ENCODE results near the gene RPTOR. TPM values are rescaled to one million over a fixed set of nuclear protein-coding genes. Genes with fewer than 3 reads are reported as not detected.
"Not testable (repeated sequence)": the region's sequence is repeated elsewhere in the genome, so short reads cannot be mapped to it uniquely, and the experiment has no call there.

Gene RPTOR
- polyA plus RNA-seq, 3 donors from 2014 or later: 1.8 to 10.2 (median 3.8) TPM

DNA sequence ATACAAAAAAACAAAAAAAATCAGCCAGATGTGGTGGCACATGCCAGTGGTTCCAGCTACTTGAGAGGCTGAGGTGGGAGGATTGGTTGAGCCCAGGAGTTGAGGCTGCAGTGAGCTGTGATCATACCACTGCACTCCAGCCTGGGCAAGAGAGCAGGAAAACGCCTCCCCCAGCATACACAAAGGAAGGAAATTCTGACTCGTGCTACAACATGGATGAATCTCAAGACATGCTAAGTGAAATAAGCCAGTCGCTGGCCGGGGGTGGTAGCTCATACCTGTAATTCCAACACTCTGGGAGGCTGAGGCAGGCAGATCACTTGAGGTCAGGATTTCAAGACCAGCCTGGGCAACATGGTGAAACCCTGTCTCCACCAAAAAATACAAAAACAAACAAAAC, 37.5 kb upstream of the RPTOR start:
- H3K27me3 Mint-ChIP-seq (ENCODE audit: low read depth in 3 of 3); H3K4me3 Mint-ChIP-seq; H3K9me3 Mint-ChIP-seq; DNase-seq; H3K27ac Mint-ChIP-seq; H3K4me1 Mint-ChIP-seq; H3K36me3 Mint-ChIP-seq: not testable (repeated sequence)

GRCh38 chr17:80507965-80508364, 36.7 kb upstream of the RPTOR start:
- no peaks in the 10 kb centered on the region for H3K4me1 Mint-ChIP-seq
- DNase-seq: no peak
- no peaks in the 10 kb centered on the region for H3K9me3 Mint-ChIP-seq
- no peak overlapping the region for H3K27ac Mint-ChIP-seq
- no peaks in the 10 kb centered on the region for H3K36me3 Mint-ChIP-seq
- peaks cover 0 to 5% (median 5%) of the 10 kb centered on the region in 3 donors for H3K27me3 Mint-ChIP-seq (ENCODE audit: low read depth in 3 of 3)
- no peak overlapping the region for H3K4me3 Mint-ChIP-seq

DNA sequence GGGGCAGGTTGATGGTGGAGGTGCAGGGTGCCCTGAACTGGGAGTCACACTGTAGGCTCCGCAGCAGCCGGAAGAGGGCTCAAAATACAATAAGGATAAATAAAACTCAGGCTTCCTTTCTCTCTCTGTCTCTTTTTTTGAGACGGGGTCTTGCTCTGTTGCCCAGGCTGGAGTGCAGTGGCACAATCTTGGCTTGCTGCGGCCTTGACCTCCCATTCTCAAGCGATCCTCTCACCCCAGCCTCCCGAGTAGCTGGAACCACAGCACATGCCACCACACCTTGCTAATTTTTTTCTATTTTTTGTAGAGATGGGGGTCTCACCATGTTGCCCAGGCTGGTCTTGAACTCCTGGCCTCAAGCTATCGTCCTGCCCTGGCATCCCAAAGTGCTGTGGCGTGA, 35.3 kb upstream of the RPTOR start:
- Mint-ChIP-seq H3K9me3 (no peaks in the 10 kb centered on the region), H3K4me1 (no peaks in the 10 kb centered on the region), H3K27ac (no peak overlapping the region), H3K27me3 (ENCODE audit: low read depth in 3 of 3) (peaks cover 4 to 10% (median 5%) of the 10 kb centered on the region in 3 donors), H3K4me3 (no peak overlapping the region), H3K36me3 (no peaks in the 10 kb centered on the region)
- no peak for DNase-seq

DNA sequence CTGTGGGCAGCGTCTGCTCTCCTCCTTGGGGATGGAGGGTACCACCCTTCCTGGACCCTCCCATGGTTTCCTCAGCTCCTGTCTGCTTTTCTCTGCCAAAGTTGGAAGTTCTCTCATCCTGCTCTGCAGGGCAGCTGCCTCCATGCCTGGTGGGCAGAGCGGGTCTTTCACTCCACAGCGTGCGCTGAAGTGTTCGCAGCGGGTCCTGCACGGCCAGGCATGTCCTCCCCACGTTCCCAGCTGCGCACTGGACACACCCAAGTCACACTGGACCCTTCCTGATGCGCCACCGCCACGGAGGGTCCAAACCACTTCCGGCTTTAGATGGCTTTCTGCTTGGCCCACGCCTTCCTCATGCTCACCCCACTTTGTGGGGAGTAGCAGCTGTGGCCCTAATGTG, 34.5 kb upstream of the RPTOR start:
- Mint-ChIP-seq H3K27me3 (ENCODE audit: low read depth in 3 of 3) (peaks cover 3 to 10% (median 4%) of the 10 kb centered on the region in 3 donors), H3K4me1 (no peaks in the 10 kb centered on the region), H3K4me3 (no peak overlapping the region), H3K27ac (no peak overlapping the region), H3K9me3 (no peaks in the 10 kb centered on the region), H3K36me3 (no peaks in the 10 kb centered on the region)
- no peak for DNase-seq

GRCh38 chr17:80510772-80511171, 33.9 kb upstream of the RPTOR start:
- no peaks in the 10 kb centered on the region for H3K36me3 Mint-ChIP-seq
- H3K27me3 Mint-ChIP-seq (ENCODE audit: low read depth in 3 of 3): peaks cover 4 to 10% (median 6%) of the 10 kb centered on the region in 3 donors
- no peaks in the 10 kb centered on the region for H3K9me3 Mint-ChIP-seq
- no peak for DNase-seq
- no peaks in the 10 kb centered on the region for H3K4me1 Mint-ChIP-seq
- no peak overlapping the region for H3K27ac Mint-ChIP-seq
- no peak overlapping the region for H3K4me3 Mint-ChIP-seq

- H3K9me3 Mint-ChIP-seq: no peaks in the 10 kb centered on the region
- no peaks in the 10 kb centered on the region for H3K36me3 Mint-ChIP-seq
- H3K27me3 Mint-ChIP-seq (ENCODE audit: low read depth in 3 of 3): peaks cover 4 to 9% (median 6%) of the 10 kb centered on the region in 3 donors
- no peak for DNase-seq
- H3K27ac Mint-ChIP-seq: no peak overlapping the region
- no peak overlapping the region for H3K4me3 Mint-ChIP-seq
- no peaks in the 10 kb centered on the region for H3K4me1 Mint-ChIP-seq
Measured at GRCh38 chr17:80511222-80512180, 33.1 kb upstream of the RPTOR start.

DNA sequence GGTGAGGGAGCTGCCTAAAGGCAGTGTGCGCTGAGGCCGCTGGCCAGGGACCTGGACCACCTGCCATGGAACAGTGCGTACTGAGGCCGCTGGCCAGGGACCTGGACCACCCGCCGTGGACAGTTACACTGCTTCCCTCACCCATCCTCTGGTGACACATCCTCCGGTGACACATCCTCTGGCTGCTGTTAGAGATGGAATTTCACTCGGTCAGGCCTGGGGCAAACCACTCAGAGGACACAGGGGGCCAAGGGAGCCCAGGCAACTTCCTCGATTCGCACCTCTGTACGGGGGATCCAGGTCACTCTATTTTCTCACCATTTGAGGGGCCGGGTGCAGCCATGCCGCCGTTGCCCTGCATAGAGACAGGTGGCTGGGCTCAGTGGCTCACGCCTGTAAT, 32.4 kb upstream of the RPTOR start:
- H3K4me3 Mint-ChIP-seq: no peak overlapping the region
- H3K27ac Mint-ChIP-seq: no peak overlapping the region
- H3K27me3 Mint-ChIP-seq (ENCODE audit: low read depth in 3 of 3): peaks cover 4 to 9% (median 6%) of the 10 kb centered on the region in 3 donors
- no peaks in the 10 kb centered on the region for H3K9me3 Mint-ChIP-seq
- no peaks in the 10 kb centered on the region for H3K4me1 Mint-ChIP-seq
- H3K36me3 Mint-ChIP-seq: no peaks in the 10 kb centered on the region
- DNase-seq: no peak

GRCh38 chr17:80513201-80513600, 31.4 kb upstream of the RPTOR start:
- H3K27ac Mint-ChIP-seq: no peak overlapping the region
- H3K4me1 Mint-ChIP-seq: no peaks in the 10 kb centered on the region
- H3K36me3 Mint-ChIP-seq: no peaks in the 10 kb centered on the region
- H3K9me3 Mint-ChIP-seq: no peaks in the 10 kb centered on the region
- no peak for DNase-seq
- H3K4me3 Mint-ChIP-seq: no peak overlapping the region
- H3K27me3 Mint-ChIP-seq (ENCODE audit: low read depth in 3 of 3): peaks cover 4 to 9% (median 6%) of the 10 kb centered on the region in 3 donors

- Mint-ChIP-seq H3K27ac (no peak overlapping the region), H3K4me3 (no peak overlapping the region), H3K4me1 (no peaks in the 10 kb centered on the region), H3K36me3 (no peaks in the 10 kb centered on the region), H3K9me3 (no peaks in the 10 kb centered on the region), H3K27me3 (ENCODE audit: low read depth in 3 of 3) (peaks cover 4 to 10% (median 6%) of the 10 kb centered on the region in 3 donors)
- no peak for DNase-seq
Measured at GRCh38 chr17:80513892-80514291, 30.7 kb upstream of the RPTOR start.

- Mint-ChIP-seq H3K4me3 (no peak overlapping the region), H3K27ac (no peak overlapping the region), H3K9me3 (no peaks in the 10 kb centered on the region), H3K36me3 (no peaks in the 10 kb centered on the region), H3K4me1 (no peaks in the 10 kb centered on the region), H3K27me3 (ENCODE audit: low read depth in 3 of 3) (peaks cover 4 to 10% (median 6%) of the 10 kb centered on the region in 3 donors)
- DNase-seq: no peak
Measured at GRCh38 chr17:80516171-80516932, 28.3 kb upstream of the RPTOR start.

- Mint-ChIP-seq H3K4me1 (no peaks in the 10 kb centered on the region), H3K27me3 (ENCODE audit: low read depth in 3 of 3) (peaks cover 4 to 10% (median 6%) of the 10 kb centered on the region in 3 donors), H3K36me3 (no peaks in the 10 kb centered on the region), H3K27ac (no peak overlapping the region), H3K9me3 (no peaks in the 10 kb centered on the region), H3K4me3 (no peak overlapping the region)
- DNase-seq: no peak
Measured at GRCh38 chr17:80517641-80518040, 27.0 kb upstream of the RPTOR start.

DNA sequence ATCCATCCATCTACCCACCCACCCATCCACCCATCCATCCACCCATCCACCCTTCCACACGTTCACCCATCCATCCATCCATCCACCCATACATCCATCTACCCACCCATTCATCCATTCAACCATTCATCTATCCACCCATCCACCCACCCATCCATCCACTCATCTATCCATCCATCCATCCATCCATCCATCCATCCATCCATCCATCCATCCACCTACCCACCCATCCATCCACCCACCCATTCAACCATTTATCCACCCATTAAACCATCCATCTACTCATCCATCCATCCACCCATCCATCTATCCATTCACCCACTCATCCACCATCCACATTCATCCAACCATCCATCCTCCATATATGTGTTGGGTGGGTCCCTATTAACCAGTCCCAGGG, 26.2 kb upstream of the RPTOR start:
- Mint-ChIP-seq H3K4me3 (no peak overlapping the region), H3K36me3 (no peaks in the 10 kb centered on the region), H3K4me1 (no peaks in the 10 kb centered on the region), H3K27ac (no peak overlapping the region), H3K27me3 (ENCODE audit: low read depth in 3 of 3) (peaks cover 3 to 9% (median 5%) of the 10 kb centered on the region in 3 donors), H3K9me3 (no peaks in the 10 kb centered on the region)
- DNase-seq: no peak

DNA sequence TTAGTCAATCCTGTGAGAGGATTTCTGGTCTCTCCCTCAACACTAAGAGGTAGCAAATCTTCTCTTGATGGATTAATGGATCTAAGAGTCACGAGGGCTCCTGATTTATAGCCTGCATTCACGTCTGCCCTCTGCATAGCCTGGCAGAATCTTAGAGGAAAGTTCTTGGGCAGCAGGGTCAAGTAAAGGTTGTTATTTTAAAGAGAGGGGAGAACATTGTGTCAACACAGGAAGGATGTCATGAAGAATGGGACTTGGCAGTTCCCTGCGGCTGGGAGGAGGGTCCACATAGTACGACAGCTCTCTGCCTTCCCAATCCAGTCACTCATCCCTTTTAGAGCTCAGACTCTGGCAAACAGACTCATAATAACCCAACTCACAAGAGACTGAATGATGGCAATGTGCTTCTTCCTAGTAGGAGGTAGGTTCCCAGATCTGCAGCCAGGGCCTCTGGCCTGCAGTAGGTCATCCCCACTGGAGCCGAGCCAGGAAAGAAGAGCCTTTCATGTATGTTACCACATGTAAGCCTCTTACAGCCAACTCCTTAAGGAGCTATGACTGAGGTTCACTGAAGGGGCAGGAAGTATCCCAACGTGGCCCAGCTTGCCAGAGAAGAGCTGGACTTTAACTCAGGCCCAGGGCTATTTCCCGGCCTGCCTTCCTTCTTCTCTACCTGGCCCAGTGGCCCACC, 25.4 kb upstream of the RPTOR start:
- H3K36me3 Mint-ChIP-seq: no peaks in the 10 kb centered on the region
- no peak overlapping the region for H3K4me3 Mint-ChIP-seq
- no peaks in the 10 kb centered on the region for H3K9me3 Mint-ChIP-seq
- DNase-seq: no peak
- H3K27me3 Mint-ChIP-seq (ENCODE audit: low read depth in 3 of 3): peaks cover 0 to 4% (median 3%) of the 10 kb centered on the region in 3 donors
- H3K4me1 Mint-ChIP-seq: no peaks in the 10 kb centered on the region
- no peak overlapping the region for H3K27ac Mint-ChIP-seq

Measured in immature natural killer cell (primary cell).